Measurements from ENCODE around the gene PMIS2.

Gene PMIS2

DNA sequence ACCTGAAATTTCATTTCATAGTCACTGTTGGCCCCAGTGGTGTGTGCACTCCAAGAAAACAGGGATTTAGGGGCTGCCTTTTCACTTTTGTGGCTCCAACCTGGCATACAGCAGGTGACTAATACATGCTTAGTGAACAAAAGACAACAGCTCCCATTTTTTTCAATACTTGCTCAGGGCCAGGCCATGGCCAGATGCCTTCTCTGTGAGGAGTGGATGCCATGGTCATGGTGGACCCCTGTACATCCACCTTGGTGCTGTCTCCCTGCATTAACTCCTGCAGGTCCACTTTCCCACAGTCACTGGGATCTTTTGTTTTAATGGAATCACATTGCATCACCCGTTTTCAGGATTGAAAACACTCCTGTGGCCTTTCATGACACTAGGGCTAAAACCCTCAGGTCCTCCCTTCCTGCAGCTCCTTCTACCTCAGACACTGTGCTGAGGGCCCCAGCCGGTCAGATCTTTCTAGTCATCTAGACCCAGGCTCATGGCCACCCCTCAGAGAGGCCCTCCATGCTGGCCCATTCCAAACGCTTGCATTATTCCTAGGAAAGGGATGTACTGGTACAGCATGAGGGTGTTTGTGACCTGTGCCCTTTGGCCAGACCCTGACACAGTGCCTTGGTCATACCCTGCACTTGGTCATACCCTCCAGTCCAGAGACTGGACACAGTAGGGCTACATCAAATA, 41.7 kb upstream of the PMIS2 start:
- POLR2A ChIA-PET (ENCODE audit: low non-redundant PET), result no interaction called here
- peak overlapping the region; percentile 71 for H3K27ac ChIP-seq

DNA sequence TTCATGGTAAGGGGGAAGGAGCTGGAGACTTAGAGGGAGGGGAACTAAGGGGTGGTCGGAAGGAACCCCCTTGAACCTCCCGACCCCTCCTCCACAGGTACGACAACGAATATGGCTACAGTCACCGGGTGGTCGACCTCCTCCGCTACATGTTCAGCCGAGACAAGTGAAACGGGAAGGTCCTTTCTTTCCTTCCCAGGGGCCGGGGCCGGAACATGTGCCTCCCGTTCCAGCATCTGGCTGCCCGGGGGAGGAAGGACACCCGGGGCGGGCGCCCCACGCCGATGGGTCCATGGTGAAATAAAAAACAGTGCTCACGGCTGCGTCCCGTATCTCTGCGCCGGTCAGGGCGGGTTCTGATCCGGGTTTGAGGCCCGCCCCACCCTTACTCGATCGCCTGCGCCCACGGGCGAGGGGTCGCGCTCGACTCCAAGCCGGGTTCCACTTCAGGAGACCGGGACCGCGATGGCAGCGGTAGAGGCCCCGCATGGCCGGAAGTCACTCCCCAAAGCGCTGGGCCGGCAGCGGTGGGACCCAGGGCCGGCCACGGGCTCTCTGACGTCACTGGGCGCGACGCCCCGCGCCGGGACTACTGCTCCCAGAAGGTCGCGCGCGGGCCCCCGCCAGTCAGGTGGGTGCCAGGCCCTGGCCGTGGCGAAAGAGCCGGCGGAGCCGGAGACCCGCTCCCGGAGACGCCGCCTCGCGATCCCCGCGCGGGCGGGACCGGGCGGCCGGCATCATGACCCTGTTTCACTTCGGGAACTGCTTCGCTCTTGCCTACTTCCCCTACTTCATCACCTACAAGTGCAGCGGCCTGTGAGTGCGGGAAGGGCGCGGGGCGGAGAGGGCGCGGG, 40.7 kb upstream of the PMIS2 start, which contains the start of gene TMEM147:
TSS of gene TMEM147 (plus strand) at position 626 of the 854 bp plus-strand sequence. CDS start at position 740, 114 bp downstream.
- DNase-seq (ENCODE audit: low spot score), result peak; percentile 95
- peak within 1 kb of the TSS; percentile 71 for H3K27ac ChIP-seq
- TF ChIP-seq, protein P1, sequence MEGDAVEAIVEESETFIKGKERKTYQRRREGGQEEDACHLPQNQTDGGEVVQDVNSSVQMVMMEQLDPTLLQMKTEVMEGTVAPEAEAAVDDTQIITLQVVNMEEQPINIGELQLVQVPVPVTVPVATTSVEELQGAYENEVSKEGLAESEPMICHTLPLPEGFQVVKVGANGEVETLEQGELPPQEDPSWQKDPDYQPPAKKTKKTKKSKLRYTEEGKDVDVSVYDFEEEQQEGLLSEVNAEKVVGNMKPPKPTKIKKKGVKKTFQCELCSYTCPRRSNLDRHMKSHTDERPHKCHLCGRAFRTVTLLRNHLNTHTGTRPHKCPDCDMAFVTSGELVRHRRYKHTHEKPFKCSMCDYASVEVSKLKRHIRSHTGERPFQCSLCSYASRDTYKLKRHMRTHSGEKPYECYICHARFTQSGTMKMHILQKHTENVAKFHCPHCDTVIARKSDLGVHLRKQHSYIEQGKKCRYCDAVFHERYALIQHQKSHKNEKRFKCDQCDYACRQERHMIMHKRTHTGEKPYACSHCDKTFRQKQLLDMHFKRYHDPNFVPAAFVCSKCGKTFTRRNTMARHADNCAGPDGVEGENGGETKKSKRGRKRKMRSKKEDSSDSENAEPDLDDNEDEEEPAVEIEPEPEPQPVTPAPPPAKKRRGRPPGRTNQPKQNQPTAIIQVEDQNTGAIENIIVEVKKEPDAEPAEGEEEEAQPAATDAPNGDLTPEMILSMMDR (conservative IDR thresholded peaks at IDR 0.05; ENCODE audit: low read depth), result no peak
- ChIA-PET CTCF (interaction anchor here (1.7 kb wide), 1 partner anchor 35 kb away, joined by 4 read pairs; no protein-coding TSS in a partner anchor), POLR2A (ENCODE audit: low non-redundant PET) (no interaction called here)

More for the DNA sequence above, 41.7 kb upstream of the PMIS2 start:
- no peak for DNase-seq (ENCODE audit: low spot score)
- CTCF ChIA-PET, result interaction anchor here (0.5 to 1.7 kb wide), 3 partner anchors 11 to 190 kb away, joined by 4 read pairs; no protein-coding TSS in a partner anchor
- TF ChIP-seq, protein P1 (conservative IDR thresholded peaks at IDR 0.05; ENCODE audit: low read depth), result no peak

DNA sequence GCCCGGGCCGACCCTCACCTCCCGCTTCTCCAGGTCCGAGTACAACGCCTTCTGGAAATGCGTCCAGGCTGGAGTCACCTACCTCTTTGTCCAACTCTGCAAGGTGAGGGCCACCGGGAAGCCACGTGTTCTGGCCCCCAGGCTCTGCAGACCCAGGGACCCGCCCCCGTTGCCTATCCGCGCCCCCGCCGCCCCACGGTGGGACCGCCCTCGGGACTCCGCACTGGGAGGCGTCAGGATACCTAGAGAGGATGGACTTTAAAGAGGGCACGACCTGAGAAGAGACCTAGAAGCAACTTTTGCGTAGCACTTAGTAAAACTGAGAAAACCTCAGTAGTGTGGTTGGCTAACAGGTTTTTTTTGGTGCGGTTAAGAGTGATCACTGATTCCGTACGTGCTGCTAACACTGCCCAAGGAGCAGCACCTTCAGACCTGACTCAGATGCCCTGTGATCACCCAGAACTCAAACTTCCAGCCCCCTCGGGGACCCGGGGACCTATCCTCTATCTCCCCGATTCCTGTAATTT, 40.1 kb upstream of the PMIS2 start:
- POLR2A ChIA-PET (ENCODE audit: low non-redundant PET), result no interaction called here
- DNase-seq (ENCODE audit: low spot score), result peak; percentile 56
- CTCF ChIA-PET, result no interaction called here
- H3K27ac ChIP-seq, result peak overlapping the region; percentile 71
- TF ChIP-seq, protein P1 (conservative IDR thresholded peaks at IDR 0.05; ENCODE audit: low read depth), result no peak

DNA sequence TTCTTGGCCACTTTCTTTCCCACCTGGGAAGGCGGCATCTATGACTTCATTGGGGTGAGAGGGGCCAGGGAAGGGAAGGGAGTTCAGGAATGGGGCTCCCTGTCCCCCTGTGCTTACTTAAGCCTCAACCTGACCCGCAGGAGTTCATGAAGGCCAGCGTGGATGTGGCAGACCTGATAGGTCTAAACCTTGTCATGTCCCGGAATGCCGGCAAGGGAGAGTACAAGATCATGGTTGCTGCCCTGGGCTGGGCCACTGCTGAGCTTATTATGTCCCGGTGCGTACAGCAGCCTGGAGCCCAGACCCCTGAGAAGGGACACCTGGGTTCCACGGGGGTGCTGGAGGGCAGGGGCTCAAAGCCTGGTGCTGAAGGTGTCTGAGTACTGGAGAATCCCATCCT, 39.4 kb upstream of the PMIS2 start:
- TF ChIP-seq, protein P1 (conservative IDR thresholded peaks at IDR 0.05; ENCODE audit: low read depth), result no peak
- ChIA-PET POLR2A (ENCODE audit: low non-redundant PET) (no interaction called here), CTCF (no interaction called here)
- H3K27ac ChIP-seq, result peak overlapping the region; percentile 71
- DNase-seq (ENCODE audit: low spot score), result no peak

DNA sequence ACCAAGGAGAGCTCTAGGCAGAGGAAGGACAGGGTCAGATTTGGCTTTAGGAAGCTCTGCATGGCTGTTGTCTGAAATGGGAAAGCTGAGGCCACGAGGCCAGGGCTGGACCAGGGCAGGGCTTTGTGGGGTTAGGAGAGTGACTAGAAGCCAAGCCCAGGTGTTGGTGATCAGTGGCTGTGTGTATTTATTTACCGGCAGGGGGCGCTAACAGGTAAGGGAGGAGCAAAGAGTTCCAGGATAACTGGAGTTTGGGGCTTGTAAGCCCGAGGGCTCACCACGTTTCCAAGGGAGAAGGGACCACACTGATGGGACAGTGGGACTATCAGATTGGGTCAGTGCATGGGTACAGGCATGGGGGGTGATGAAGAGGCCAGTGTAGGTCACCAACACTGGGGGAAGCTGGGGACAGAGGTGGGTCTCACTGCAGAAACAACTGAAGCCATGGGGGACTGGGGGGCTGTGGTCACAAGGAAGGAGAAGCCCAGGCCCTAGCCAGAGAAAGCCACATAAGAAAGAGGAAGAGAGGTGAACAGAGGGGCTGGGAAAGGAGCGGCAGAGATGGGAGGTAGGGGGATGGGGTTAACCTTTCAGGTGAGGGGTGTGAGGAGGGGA, 36.7 kb upstream of the PMIS2 start:
- H3K27ac ChIP-seq, result no peak overlapping the region
- ChIA-PET CTCF (interaction anchor here (0.5 to 3.1 kb wide), 7 partner anchors 8 to 632 kb away, joined by 3 to 16 read pairs (median 4); no protein-coding TSS in a partner anchor), POLR2A (ENCODE audit: low non-redundant PET) (no interaction called here)
- TF ChIP-seq, protein P1 (conservative IDR thresholded peaks at IDR 0.05; ENCODE audit: low read depth), result peak; percentile 76
- DNase-seq (ENCODE audit: low spot score), result peak; percentile 53

All from RWPE1 (cell line).